ENCODE measurements around the gene TICRR. TPM values are rescaled to one million over a fixed set of nuclear protein-coding genes. Genes with fewer than 3 reads are reported as not detected.
A peak's percentile ranks its signal among the peaks of the same experiment; 100 is the strongest.

The TICRR gene
- total and polyA plus RNA-seq, 2 of the 4 experiments (the other 2 are of a cell fraction): 3.0 to 4.2 TPM

DNA sequence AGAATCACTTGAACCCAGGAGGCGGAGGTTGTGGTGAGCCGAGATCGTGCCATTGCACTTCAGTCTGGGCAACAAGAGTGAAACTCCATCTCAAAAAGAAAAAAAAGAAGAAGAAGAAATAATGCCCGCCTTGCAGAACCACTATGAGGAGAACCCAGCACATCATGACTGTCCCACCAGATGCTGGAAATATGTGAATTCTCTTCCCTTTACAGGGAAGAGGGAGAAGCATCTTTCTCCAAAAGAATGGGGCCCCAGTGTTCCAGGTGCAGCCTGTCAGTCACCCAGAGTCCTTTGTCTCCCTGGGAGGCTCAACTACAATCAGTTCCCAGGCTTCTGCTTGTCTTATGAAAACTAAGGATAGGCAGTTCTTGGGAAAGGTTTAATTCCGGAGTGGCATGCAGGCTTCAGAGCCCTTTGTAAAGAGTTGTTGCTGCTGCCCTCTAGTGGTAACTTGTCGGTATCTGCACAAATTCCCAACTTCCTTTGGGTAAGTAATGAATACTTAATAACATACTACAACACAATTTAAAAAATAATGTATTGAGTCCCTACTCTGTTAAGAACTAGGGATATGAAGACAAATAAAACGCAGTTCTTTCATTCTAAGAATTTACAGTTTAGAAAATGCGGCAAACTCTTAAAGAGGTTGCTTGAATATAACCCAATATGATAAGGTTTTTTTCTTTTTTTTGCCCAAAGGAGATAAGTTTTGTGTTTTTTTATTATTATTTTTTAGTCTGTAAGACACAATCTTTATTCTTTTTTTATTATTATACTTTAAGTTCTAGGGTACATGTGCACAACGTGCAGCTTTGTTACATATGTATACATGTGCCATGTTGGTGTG is 18.6 kb upstream of the TICRR start:
- ChIA-PET CTCF (no interaction called here), POLR2A (ENCODE audit: unreplicated experiment) (no interaction called here)
- H3K4ac ChIP-seq (ENCODE audit: low read depth, low read length): no peak overlapping the region
- H3K4me3 ChIP-seq (ENCODE audit: insufficient read depth, low read depth, low read length): no peak overlapping the region
- H3K9me1 ChIP-seq (ENCODE audit: insufficient read depth, low read length): no peaks in the 10 kb centered on the region
- no peak overlapping the region for H4K91ac ChIP-seq (ENCODE audit: insufficient read depth, low read depth, low read length)
- in situ Hi-C loops (cut with MboI; ENCODE audit: low sequenced_read_pairs) (no loop called here), dilution Hi-C loops (cut with HindIII; ENCODE audit: low sequenced_read_pairs, unreplicated experiment) (no loop called here), intact Hi-C loops (cut with micrococcal nuclease) (loop anchor here (1.0 kb wide), 2 partner anchors 61 to 198 kb away; no protein-coding TSS in a partner anchor)
- H3K23ac ChIP-seq (ENCODE audit: low read depth, low read length): no peak overlapping the region
- no peaks in the 10 kb centered on the region for H3K4me1 ChIP-seq (ENCODE audit: control insufficient read depth, insufficient read depth, low read length)
- no peaks in the 10 kb centered on the region for H3K79me1 ChIP-seq (ENCODE audit: low read depth in 1 of 2, low read length in 2 of 2)
- no peak overlapping the region for H2BK20ac ChIP-seq (ENCODE audit: low read depth, low read length)
- peak overlapping the region; percentile 35 for H2AFZ ChIP-seq (replicated peaks; ENCODE audit: low read length, poor library complexity)
- no peak overlapping the region for H3K27ac ChIP-seq (ENCODE audit: insufficient read depth, low read length)
- H3K9ac ChIP-seq (ENCODE audit: low read depth, low read length): no peak overlapping the region
- no peaks in the 10 kb centered on the region for H4K20me1 ChIP-seq (ENCODE audit: insufficient read depth, low read length)
- H2AK9ac ChIP-seq (replicated peaks; ENCODE audit: low read depth, low read length, poor library complexity): peak overlapping the region; percentile 84
- no peaks in the 10 kb centered on the region for H3K9me3 ChIP-seq (ENCODE audit: control insufficient read depth, insufficient read depth, low read length)
- ATAC-seq (ENCODE audit: low read depth): peak; percentile 95
- H4K8ac ChIP-seq (ENCODE audit: low read depth in 2 of 2, low read length in 2 of 2): no peak overlapping the region
- no peak for TF ChIP-seq MAFK (IDR thresholded peaks at IDR 0.05; ENCODE audit: low read depth, low read length)
- TF ChIP-seq CEBPB (IDR thresholded peaks at IDR 0.05; ENCODE audit: low read depth, low read length): no peak
- TF ChIP-seq RFX5 (IDR thresholded peaks at IDR 0.05; ENCODE audit: low read depth, low read length): no peak
- no peak for TF ChIP-seq NFE2L2 (IDR thresholded peaks at IDR 0.05; ENCODE audit: low read depth, low read length)
- TF ChIP-seq SMC3 (IDR thresholded peaks at IDR 0.05; ENCODE audit: low read depth, low read length): peak; percentile 48; the same call in 1 of the 2 replicates
- TF ChIP-seq, protein P1, sequence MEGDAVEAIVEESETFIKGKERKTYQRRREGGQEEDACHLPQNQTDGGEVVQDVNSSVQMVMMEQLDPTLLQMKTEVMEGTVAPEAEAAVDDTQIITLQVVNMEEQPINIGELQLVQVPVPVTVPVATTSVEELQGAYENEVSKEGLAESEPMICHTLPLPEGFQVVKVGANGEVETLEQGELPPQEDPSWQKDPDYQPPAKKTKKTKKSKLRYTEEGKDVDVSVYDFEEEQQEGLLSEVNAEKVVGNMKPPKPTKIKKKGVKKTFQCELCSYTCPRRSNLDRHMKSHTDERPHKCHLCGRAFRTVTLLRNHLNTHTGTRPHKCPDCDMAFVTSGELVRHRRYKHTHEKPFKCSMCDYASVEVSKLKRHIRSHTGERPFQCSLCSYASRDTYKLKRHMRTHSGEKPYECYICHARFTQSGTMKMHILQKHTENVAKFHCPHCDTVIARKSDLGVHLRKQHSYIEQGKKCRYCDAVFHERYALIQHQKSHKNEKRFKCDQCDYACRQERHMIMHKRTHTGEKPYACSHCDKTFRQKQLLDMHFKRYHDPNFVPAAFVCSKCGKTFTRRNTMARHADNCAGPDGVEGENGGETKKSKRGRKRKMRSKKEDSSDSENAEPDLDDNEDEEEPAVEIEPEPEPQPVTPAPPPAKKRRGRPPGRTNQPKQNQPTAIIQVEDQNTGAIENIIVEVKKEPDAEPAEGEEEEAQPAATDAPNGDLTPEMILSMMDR (conservative IDR thresholded peaks at IDR 0.05; ENCODE audit: low read depth, low read length): peak; percentile 79
- TF ChIP-seq RAD21 (IDR thresholded peaks at IDR 0.05; ENCODE audit: low read length): peak; percentile 64
- TF ChIP-seq, protein P2, sequence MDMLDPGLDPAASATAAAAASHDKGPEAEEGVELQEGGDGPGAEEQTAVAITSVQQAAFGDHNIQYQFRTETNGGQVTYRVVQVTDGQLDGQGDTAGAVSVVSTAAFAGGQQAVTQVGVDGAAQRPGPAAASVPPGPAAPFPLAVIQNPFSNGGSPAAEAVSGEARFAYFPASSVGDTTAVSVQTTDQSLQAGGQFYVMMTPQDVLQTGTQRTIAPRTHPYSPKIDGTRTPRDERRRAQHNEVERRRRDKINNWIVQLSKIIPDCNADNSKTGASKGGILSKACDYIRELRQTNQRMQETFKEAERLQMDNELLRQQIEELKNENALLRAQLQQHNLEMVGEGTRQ (IDR thresholded peaks at IDR 0.05; ENCODE audit: low read depth, low read length): no peak
- peaks cover 27% of the 10 kb centered on the region for H3K27me3 ChIP-seq (ENCODE audit: control insufficient read depth, insufficient read depth, low read length)
- WGBS, 2 experiments (ENCODE audit: extremely low coverage in 2 of 2, insufficient read length in 1 of 2): no CpG with 5 or more reads among the region's 9 CpGs
- no peak overlapping the region for H2BK120ac ChIP-seq (ENCODE audit: low read depth, low read length)
- H3K56ac ChIP-seq (ENCODE audit: extremely low read depth, insufficient read depth, low read length): no peak overlapping the region
- H3K18ac ChIP-seq (ENCODE audit: low read depth, low read length): no peak overlapping the region
- H2BK5ac ChIP-seq (ENCODE audit: low read depth, low read length, poor library complexity, severe bottlenecking): no peak overlapping the region
- peak; percentile 77 for DNase-seq
- H3K4me2 ChIP-seq (ENCODE audit: low read depth, low read length): no peak overlapping the region
- no peak overlapping the region for H2BK15ac ChIP-seq (ENCODE audit: low read depth, low read length)
- H3K36me3 ChIP-seq (ENCODE audit: control insufficient read depth, insufficient read depth, low read length): no peaks in the 10 kb centered on the region
- no peak overlapping the region for H4K5ac ChIP-seq (ENCODE audit: low read depth, low read length)
- H3K14ac ChIP-seq (replicated peaks; ENCODE audit: low read depth, low read length): no peak overlapping the region
- BruUV-seq (replicated peaks): no TSS peak
- no peak overlapping the region for H2AK5ac ChIP-seq (ENCODE audit: low read depth, low read length)
